ENCODE data around the gene MAN1A1.

The MAN1A1 gene

GRCh38 chr6:119269266-119270103 is 80.1 kb downstream of the MAN1A1 start:
- no peak for DNase-seq (ENCODE audit: low read depth)

GRCh38 chr6:119267126-119267905 is 82.2 kb downstream of the MAN1A1 start:
- DNase-seq (ENCODE audit: low read depth) = no peak

- DNase-seq (ENCODE audit: low read depth) = no peak
Observed at GRCh38 chr6:119264854-119265397, 84.6 kb downstream of the MAN1A1 start.

GRCh38 chr6:119262612-119263011 is 86.9 kb downstream of the MAN1A1 start:
- DNase-seq (ENCODE audit: low read depth) = no peak

- DNase-seq (ENCODE audit: low read depth) = no peak
Observed at GRCh38 chr6:119261944-119262284, 87.6 kb downstream of the MAN1A1 start.

GRCh38 chr6:119259027-119259426 is 90.5 kb downstream of the MAN1A1 start:
- no peak for DNase-seq (ENCODE audit: low read depth)

- no peak for DNase-seq (ENCODE audit: low read depth)
Observed at GRCh38 chr6:119257726-119258125, 91.8 kb downstream of the MAN1A1 start.

- no peak for DNase-seq (ENCODE audit: low read depth)
Observed at GRCh38 chr6:119256978-119257462, 92.5 kb downstream of the MAN1A1 start.

GRCh38 chr6:119256392-119256791 is 93.2 kb downstream of the MAN1A1 start:
- no peak for DNase-seq (ENCODE audit: low read depth)

GRCh38 chr6:119255492-119255891 is 94.1 kb downstream of the MAN1A1 start:
- DNase-seq (ENCODE audit: low read depth) = no peak

- no peak for DNase-seq (ENCODE audit: low read depth)
Observed at GRCh38 chr6:119250036-119250435, 99.5 kb downstream of the MAN1A1 start.

- no peak for DNase-seq (ENCODE audit: low read depth)
Observed at GRCh38 chr6:119249319-119249718, 100.2 kb downstream of the MAN1A1 start.

- DNase-seq (ENCODE audit: low read depth) = no peak
Observed at GRCh38 chr6:119247504-119247903, 102.1 kb downstream of the MAN1A1 start.

GRCh38 chr6:119243657-119244056 is 105.9 kb downstream of the MAN1A1 start:
- no peak for DNase-seq (ENCODE audit: low read depth)

- no peak for DNase-seq (ENCODE audit: low read depth)
Observed at GRCh38 chr6:119243037-119243436, 106.5 kb downstream of the MAN1A1 start.

- no peak for DNase-seq (ENCODE audit: low read depth)
Observed at GRCh38 chr6:119241540-119242309, 107.8 kb downstream of the MAN1A1 start.

GRCh38 chr6:119241111-119241465 is 108.5 kb downstream of the MAN1A1 start:
- no peak for DNase-seq (ENCODE audit: low read depth)

GRCh38 chr6:119240257-119241110 is 109.1 kb downstream of the MAN1A1 start:
- no peak for DNase-seq (ENCODE audit: low read depth)

- no peak for DNase-seq (ENCODE audit: low read depth)
Observed at GRCh38 chr6:119237177-119237715, 112.3 kb downstream of the MAN1A1 start.

GRCh38 chr6:119234941-119235340 is 114.6 kb downstream of the MAN1A1 start:
- DNase-seq (ENCODE audit: low read depth) = no peak

- DNase-seq (ENCODE audit: low read depth) = no peak
Observed at GRCh38 chr6:119234457-119234856, 115.1 kb downstream of the MAN1A1 start.

All from T follicular helper cell (primary cell).